ENCODE results near the gene ADK.

DNA sequence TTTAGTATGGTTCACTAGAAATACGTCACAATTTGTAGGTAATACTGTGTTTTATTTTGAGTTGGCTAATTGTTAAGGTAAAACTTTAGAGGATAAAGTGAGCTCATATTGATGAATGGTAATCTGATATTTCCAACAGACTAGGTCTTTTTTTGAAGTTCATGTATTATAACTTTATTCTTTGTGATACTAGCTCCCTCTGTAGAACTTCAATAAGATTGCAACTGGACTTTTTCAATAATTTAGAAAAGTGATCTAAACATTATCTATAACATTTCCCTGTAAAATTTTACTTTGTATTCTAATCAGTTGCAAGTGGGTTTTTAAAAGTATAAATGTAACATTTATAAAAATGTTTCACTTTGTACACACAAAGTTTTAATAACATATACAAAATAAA is 83.5 kb downstream of the ADK start:
- TF ChIP-seq, protein P1, sequence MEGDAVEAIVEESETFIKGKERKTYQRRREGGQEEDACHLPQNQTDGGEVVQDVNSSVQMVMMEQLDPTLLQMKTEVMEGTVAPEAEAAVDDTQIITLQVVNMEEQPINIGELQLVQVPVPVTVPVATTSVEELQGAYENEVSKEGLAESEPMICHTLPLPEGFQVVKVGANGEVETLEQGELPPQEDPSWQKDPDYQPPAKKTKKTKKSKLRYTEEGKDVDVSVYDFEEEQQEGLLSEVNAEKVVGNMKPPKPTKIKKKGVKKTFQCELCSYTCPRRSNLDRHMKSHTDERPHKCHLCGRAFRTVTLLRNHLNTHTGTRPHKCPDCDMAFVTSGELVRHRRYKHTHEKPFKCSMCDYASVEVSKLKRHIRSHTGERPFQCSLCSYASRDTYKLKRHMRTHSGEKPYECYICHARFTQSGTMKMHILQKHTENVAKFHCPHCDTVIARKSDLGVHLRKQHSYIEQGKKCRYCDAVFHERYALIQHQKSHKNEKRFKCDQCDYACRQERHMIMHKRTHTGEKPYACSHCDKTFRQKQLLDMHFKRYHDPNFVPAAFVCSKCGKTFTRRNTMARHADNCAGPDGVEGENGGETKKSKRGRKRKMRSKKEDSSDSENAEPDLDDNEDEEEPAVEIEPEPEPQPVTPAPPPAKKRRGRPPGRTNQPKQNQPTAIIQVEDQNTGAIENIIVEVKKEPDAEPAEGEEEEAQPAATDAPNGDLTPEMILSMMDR (IDR thresholded peaks at IDR 0.05; ENCODE audit: insufficient read depth, low read depth, low read length), result peak; percentile 23
- no peak for TF ChIP-seq EZH2 (IDR thresholded peaks at IDR 0.05; ENCODE audit: insufficient read depth, low read length)
